ENCODE measurements around the gene BST1.
"Not testable (repeated sequence)": the region's sequence is repeated elsewhere in the genome, so short reads cannot be mapped to it uniquely, and the experiment has no call there.

The BST1 gene

GRCh38 chr4:15751153-15751552, 48.3 kb downstream of the BST1 start:
- no peak for DNase-seq

GRCh38 chr4:15753081-15753480, 50.2 kb downstream of the BST1 start:
- DNase-seq: no peak

GRCh38 chr4:15753786-15754185, 50.9 kb downstream of the BST1 start:
- no peak for DNase-seq

GRCh38 chr4:15754323-15754722, 51.5 kb downstream of the BST1 start:
- DNase-seq: peak; percentile 23

- no peak for DNase-seq
Observed at GRCh38 chr4:15755321-15756155, 52.7 kb downstream of the BST1 start.

GRCh38 chr4:15756361-15756861, 53.5 kb downstream of the BST1 start:
- DNase-seq: peak; percentile 48

GRCh38 chr4:15757054-15757453, 54.2 kb downstream of the BST1 start:
- no peak for DNase-seq

- no peak for DNase-seq
Observed at GRCh38 chr4:15758294-15758693, 55.4 kb downstream of the BST1 start.

GRCh38 chr4:15762460-15762859, 59.6 kb downstream of the BST1 start:
- DNase-seq: not testable (repeated sequence)

- DNase-seq: no peak
Observed at GRCh38 chr4:15765391-15765790, 62.5 kb downstream of the BST1 start.

- peak; percentile 32 for DNase-seq
Observed at GRCh38 chr4:15765910-15766697, 63.2 kb downstream of the BST1 start.

- DNase-seq: no peak
Observed at GRCh38 chr4:15766821-15767220, 64.0 kb downstream of the BST1 start.

- DNase-seq: no peak
Observed at GRCh38 chr4:15769202-15769601, 66.3 kb downstream of the BST1 start.

GRCh38 chr4:15771216-15772058, 68.6 kb downstream of the BST1 start:
- DNase-seq: no peak

- no peak for DNase-seq
Observed at GRCh38 chr4:15774020-15774420, 71.2 kb downstream of the BST1 start.

GRCh38 chr4:15776871-15777648, 74.2 kb downstream of the BST1 start:
- DNase-seq: no peak

- no peak for DNase-seq
Observed at GRCh38 chr4:15777697-15778288, 74.9 kb downstream of the BST1 start.

GRCh38 chr4:15778289-15779241, 75.7 kb downstream of the BST1 start, which contains the start of gene CD38:
CD38 (plus strand) TSS chr4:15778328; CDS start chr4:15778415, 87 bp downstream.
- no peak for DNase-seq

GRCh38 chr4:15779306-15779705, 76.4 kb downstream of the BST1 start:
- no peak for DNase-seq

GRCh38 chr4:15779809-15780208, 76.9 kb downstream of the BST1 start:
- no peak for DNase-seq
